MCF 10A (cell line): Measurements from ENCODE around the gene TBX2. TPM values are rescaled to one million over a fixed set of nuclear protein-coding genes. Genes with fewer than 3 reads are reported as not detected.

Experiments used
- BruUV-seq: library from RNA; stranded (reverse); fragments of 400-500 nt; replicated peaks from 2 replicates; lab custom pipeline; 2021; lab: Mats Ljungman, UMichigan
- CTCF ChIA-PET: fragments of 300-600 bp; sonication (Branson Sonifier 250); formaldehyde crosslinking; extraction: SDS; loops from one replicate; lab custom pipeline; 2021; ENCODE audit warnings: antibody characterized with exemption, inconsistent platforms; lab: Yijun Ruan, JAX
- POLR2A ChIA-PET: fragments of 300-600, 350-650 bp; sonication (Branson Sonifier 250); formaldehyde crosslinking; extraction: SDS; loops from one replicate; lab custom pipeline; 2020; ENCODE audit warnings: antibody characterized with exemption, inconsistent platforms; lab: Yijun Ruan, JAX
- DNase-seq: peaks from one replicate; pipeline ENCODE4 v3.0.0-alpha.2; 2018; ENCODE audit not compliant: unreplicated experiment
- H3K27ac Mint-ChIP-seq: one replicate; pipeline ENCODE4 v1.8.0; 2022; ENCODE audit warnings: mild to moderate bottlenecking, low read depth, mixed read lengths; ENCODE audit not compliant: unreplicated experiment
- H3K27me3 Mint-ChIP-seq: one replicate; pipeline ENCODE4 v1.8.0; 2022; ENCODE audit warnings: mixed read lengths; ENCODE audit not compliant: insufficient read depth, unreplicated experiment
- H3K36me3 Mint-ChIP-seq: one replicate; pipeline ENCODE4 v1.8.0; 2022; ENCODE audit warnings: mild to moderate bottlenecking, moderate library complexity, mixed read lengths; ENCODE audit not compliant: insufficient read depth, unreplicated experiment
- H3K4me1 Mint-ChIP-seq: one replicate; pipeline ENCODE4 v1.8.0; 2022; ENCODE audit warnings: mixed read lengths; ENCODE audit not compliant: insufficient read depth, unreplicated experiment
- H3K4me3 Mint-ChIP-seq: one replicate; pipeline ENCODE4 v1.8.0; 2022; ENCODE audit warnings: mild to moderate bottlenecking, moderate library complexity, mixed read lengths; ENCODE audit not compliant: unreplicated experiment
- H3K9me3 Mint-ChIP-seq: one replicate; pipeline ENCODE4 v1.8.0; 2022; ENCODE audit warnings: mixed read lengths; ENCODE audit not compliant: unreplicated experiment
- intact Hi-C: fragments of 100-400 bp; cut with micrococcal nuclease; formaldehyde crosslinking; loops from 2 replicates; pipeline ENCODE4 v1.14.1; 2022
- total RNA-seq: library from RNA; stranded (reverse); gene quantifications from 2 replicates; pipeline ENCODE4 v1.2.3, GENCODE V29; 2022
- TF ChIP-seq, protein P1 (sequence below): fragments of 200-600 bp; IDR thresholded peaks from one replicate; pipeline ENCODE4 v1.8.0; 2022; ENCODE audit warnings: antibody characterized with exemption, mild to moderate bottlenecking; ENCODE audit not compliant: unreplicated experiment

The TBX2 gene
- total RNA-seq, 1 experiment from 2014 or later: 1.5 TPM

DNA sequence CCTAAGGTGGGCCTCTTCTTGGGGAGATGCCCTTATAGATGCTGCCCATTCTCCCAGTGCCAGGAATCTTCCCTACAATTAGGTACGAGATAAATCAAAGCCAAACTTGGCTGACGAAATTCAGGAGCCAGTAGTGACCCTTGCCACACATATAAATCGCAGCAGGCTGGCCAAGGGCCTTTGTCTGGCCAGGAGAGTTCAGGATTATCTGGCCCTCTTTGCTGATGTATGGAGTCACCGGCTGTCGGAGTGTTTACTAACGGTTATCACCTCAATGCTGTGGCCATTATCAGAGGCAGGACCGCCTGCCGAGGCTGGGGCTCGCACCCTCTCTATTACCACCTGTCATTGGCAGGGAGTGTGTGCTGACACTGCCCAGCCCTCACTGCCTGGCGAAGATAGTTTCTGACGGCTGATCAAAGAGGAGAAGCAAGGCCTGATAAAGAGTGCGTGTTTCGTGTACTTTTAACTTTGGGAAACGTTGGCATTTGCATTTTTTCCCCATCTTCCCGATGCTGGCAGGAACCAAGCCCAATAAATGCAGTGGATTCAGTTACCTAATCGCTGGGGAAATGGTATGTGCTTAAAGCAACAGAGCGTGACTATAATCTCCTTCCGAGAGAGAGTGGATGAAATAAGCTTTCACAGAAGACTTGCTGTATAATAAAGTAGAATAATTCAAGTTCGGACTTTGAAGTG is 32.8 kb upstream of the TBX2 start:
- intact Hi-C loops: no loop called here
- Mint-ChIP-seq H3K27ac (no peak overlapping the region), H3K36me3 (no peaks in the 10 kb centered on the region), H3K27me3 (no peaks in the 10 kb centered on the region), H3K4me3 (no peak overlapping the region), H3K4me1 (peaks cover 3% of the 10 kb centered on the region), H3K9me3 (no peaks in the 10 kb centered on the region)
- TF ChIP-seq, protein P1, sequence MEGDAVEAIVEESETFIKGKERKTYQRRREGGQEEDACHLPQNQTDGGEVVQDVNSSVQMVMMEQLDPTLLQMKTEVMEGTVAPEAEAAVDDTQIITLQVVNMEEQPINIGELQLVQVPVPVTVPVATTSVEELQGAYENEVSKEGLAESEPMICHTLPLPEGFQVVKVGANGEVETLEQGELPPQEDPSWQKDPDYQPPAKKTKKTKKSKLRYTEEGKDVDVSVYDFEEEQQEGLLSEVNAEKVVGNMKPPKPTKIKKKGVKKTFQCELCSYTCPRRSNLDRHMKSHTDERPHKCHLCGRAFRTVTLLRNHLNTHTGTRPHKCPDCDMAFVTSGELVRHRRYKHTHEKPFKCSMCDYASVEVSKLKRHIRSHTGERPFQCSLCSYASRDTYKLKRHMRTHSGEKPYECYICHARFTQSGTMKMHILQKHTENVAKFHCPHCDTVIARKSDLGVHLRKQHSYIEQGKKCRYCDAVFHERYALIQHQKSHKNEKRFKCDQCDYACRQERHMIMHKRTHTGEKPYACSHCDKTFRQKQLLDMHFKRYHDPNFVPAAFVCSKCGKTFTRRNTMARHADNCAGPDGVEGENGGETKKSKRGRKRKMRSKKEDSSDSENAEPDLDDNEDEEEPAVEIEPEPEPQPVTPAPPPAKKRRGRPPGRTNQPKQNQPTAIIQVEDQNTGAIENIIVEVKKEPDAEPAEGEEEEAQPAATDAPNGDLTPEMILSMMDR: no peak
- CTCF ChIA-PET: interaction anchor here (0.7 kb wide), 1 partner anchor 21 kb away, joined by 3 read pairs; no protein-coding TSS in a partner anchor
- POLR2A ChIA-PET: no interaction called here
- BruUV-seq: no TSS peak
- DNase-seq: no peak

DNA sequence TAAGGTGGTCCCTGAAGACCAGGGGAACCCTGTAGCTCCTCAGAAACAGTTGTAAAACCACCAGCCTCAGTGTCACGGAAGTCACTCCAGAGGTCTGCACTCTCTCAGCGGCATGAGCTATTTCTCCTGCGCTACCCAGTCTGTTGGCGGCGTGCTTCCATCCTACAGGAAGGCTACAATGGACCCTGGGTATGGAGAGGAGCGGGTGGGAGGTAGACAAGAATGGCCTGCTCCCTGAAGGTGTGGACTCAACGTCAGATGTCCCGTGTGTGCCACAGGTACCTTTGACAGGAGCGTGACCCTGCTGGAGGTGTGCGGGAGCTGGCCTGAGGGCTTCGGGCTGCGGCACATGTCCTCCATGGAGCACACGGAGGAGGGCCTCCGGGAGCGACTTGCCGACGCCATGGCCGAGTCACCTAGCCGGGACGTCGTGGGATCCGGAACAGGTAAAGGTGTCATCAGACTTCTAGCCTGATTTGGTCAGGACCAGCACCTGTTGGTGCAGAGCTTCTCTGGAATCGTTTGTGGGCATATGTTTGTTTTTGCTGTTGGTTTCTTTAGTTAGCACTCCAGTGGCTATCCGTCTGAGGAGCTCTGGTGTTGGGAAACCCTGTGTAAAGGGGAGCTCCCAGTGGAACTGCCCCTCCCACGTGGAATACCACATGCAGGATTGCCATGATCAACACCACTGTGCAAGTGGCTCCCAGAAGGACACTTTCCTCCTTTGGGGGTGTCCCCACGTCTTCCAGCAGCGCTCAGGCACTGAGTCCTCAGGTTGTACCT is 31.4 kb upstream of the TBX2 start:
- Mint-ChIP-seq H3K4me3 (no peak overlapping the region), H3K27ac (no peak overlapping the region), H3K36me3 (peaks cover 7% of the 10 kb centered on the region), H3K4me1 (no peaks in the 10 kb centered on the region), H3K27me3 (no peaks in the 10 kb centered on the region), H3K9me3 (no peaks in the 10 kb centered on the region)
- ChIA-PET CTCF (interaction anchor here (0.6 kb wide), 1 partner anchor 218 kb away, joined by 3 read pairs; no protein-coding TSS in a partner anchor), POLR2A (interaction anchor here (0.6 kb wide), 1 partner anchor 385 kb away, joined by 3 read pairs; no protein-coding TSS in a partner anchor)
- intact Hi-C loops: no loop called here
- TF ChIP-seq, protein P1: no peak
- no TSS peak for BruUV-seq
- no peak for DNase-seq

DNA sequence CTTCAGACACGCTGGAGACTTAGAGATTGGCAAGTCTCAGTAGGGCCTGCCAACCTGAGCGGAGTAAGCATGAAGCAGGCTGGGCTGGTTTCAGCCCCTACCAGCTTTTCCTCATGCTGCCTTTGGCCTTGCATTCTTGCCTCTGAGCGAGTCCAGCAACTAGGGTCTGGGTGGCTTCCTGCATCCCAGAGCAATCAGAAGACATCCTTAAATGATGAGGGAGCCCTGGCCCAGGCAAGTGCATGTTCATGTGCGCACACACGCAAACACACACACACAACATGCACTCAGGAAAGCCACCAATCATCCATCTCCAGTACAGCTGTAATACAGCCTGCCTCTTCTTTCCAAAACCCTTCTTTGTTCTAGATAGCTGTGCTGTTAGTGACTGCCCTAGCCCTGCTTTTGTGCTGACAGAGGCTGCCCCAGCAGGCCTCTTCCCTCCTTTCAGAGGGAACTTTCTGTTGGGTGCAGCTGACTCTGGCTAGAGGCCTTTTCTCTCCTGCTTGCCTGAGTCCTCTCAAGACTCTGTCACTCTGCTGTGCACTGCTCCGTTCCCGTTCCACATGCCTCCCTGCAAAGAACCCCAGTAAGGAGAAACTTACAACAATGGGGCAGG is 30.7 kb upstream of the TBX2 start:
- H3K9me3 Mint-ChIP-seq: no peaks in the 10 kb centered on the region

More for the DNA sequence above, 30.7 kb upstream of the TBX2 start:
- Mint-ChIP-seq H3K27ac (no peak overlapping the region), H3K36me3 (peaks cover 7% of the 10 kb centered on the region), H3K4me3 (no peak overlapping the region), H3K4me1 (no peaks in the 10 kb centered on the region), H3K27me3 (no peaks in the 10 kb centered on the region)
- CTCF ChIA-PET: interaction anchor here (0.5 kb wide), 1 partner anchor 16 kb away, joined by 3 read pairs; no protein-coding TSS in a partner anchor
- POLR2A ChIA-PET: no interaction called here
- BruUV-seq: no TSS peak
- intact Hi-C loops: no loop called here
- TF ChIP-seq, protein P1: no peak
- no peak for DNase-seq
